Fibroblast of lung (primary cell): ENCODE results near the gene SEC24B.

Experiments used
- CTCF ChIP-seq, 2 donors: IDR thresholded peaks in 1 of 2; conservative IDR thresholded peaks in 1 of 2; 1 replicate in 1 of 2; 2 replicates in 1 of 2; pipeline ENCODE4 v1.5.1; 2011 to 2012; ENCODE audit warnings: low read length in 2 of 2, control low read depth in 1 of 2, inconsistent platforms in 1 of 2, low read depth in 1 of 2, mild to moderate bottlenecking in 1 of 2
- EZH2 ChIP-seq: IDR thresholded peaks from 2 replicates; pipeline ENCODE4 v1.5.1; 2012; ENCODE audit warnings: low read length, control low read depth, mild to moderate bottlenecking; ENCODE audit errors: missing control alignments

GRCh38 chr4:109499513-109499912 is 65.9 kb downstream of the SEC24B start:
- TF ChIP-seq CTCF (conservative IDR thresholded peaks at IDR 0.05 in 1 of 2, IDR thresholded peaks at IDR 0.05 in 1 of 2; ENCODE audit: low read depth in 1 of 2, low read length in 2 of 2), result no peak
- no peak for TF ChIP-seq EZH2
